Tibial artery (tissue), 4 donors: Measurements from ENCODE around the gene ETS2.

Experiments used
- DNase-seq, 2 donors: peaks; one replicate each; pipeline ENCODE4 v3.0.0-alpha.2; 2019
- H3K27ac ChIP-seq, 2 donors: fragments of 200-600 bp; sonication (generic) in 1 of 2; 1 replicate in 1 of 2; 2 replicates in 1 of 2; pipeline ENCODE4 v1.5.1; 2018 to 2019; ENCODE audit warnings: mild to moderate bottlenecking in 1 of 2
- H3K27me3 ChIP-seq, 2 donors: fragments of 200-600 bp; sonication (generic) in 1 of 2; one replicate each; pipeline versions ENCODE4 v1.5.1 to v1.6.0; 2016 to 2019
- H3K36me3 ChIP-seq, 3 donors: fragments of 200-600 bp; sonication (generic) in 2 of 3; one replicate each; pipeline ENCODE4 v1.5.1; 2016 to 2019; ENCODE audit warnings: mild to moderate bottlenecking in 2 of 3
- H3K4me1 ChIP-seq, 4 donors: fragments of 200-600 bp; sonication (generic) in 2 of 4; 1 replicate in 3 of 4; 2 replicates in 1 of 4; pipeline ENCODE4 v1.5.1; 2016 to 2019
- H3K4me3 ChIP-seq, 2 donors: fragments of 200-600 bp; sonication (generic) in 1 of 2; 1 replicate in 1 of 2; 2 replicates in 1 of 2; pipeline ENCODE4 v1.5.1; 2018 to 2019; ENCODE audit warnings: mild to moderate bottlenecking in 2 of 2
- H3K9me3 ChIP-seq, 3 donors: fragments of 200-600 bp; sonication (generic) in 1 of 3; one replicate each; pipeline ENCODE4 v1.5.1; 2016 to 2019
- CTCF ChIP-seq, 2 experiments: fragments of 200-600 bp in 1 of 2; fragments of 450-650 bp in 1 of 2; IDR thresholded peaks; one replicate each; pipeline ENCODE4 v1.5.1; 2017 to 2019; ENCODE audit warnings: antibody characterized with exemption in 2 of 2, mild to moderate bottlenecking in 1 of 2, moderate library complexity in 1 of 2
- intact Hi-C: fragments of 100-400 bp; cut with DNase I; formaldehyde crosslinking; loops from one replicate; pipeline ENCODE4 v1.15.0; 2023; ENCODE audit warnings: low total_unique reads

Gene ETS2

GRCh38 chr21:38793926-38794713 is 11.6 kb upstream of the ETS2 start:
- TF ChIP-seq CTCF (IDR thresholded peaks at IDR 0.05) = no peak
- intact Hi-C loops = loop anchor here (10.0 kb wide), 1 partner anchor 129 kb away; no protein-coding TSS in a partner anchor
- no peak for DNase-seq

GRCh38 chr21:38794978-38795377 is 10.8 kb upstream of the ETS2 start:
- no peak overlapping the region for H3K27ac ChIP-seq
- intact Hi-C loops = loop anchor here (10.0 kb wide), 1 partner anchor 130 kb away; no protein-coding TSS in a partner anchor

More at GRCh38 chr21:38793926-38794713, 11.6 kb upstream of the ETS2 start:
- H3K36me3 ChIP-seq = no peaks in the 10 kb centered on the region
- H3K4me1 ChIP-seq = no peaks in the 10 kb centered on the region
- H3K9me3 ChIP-seq = no peaks in the 10 kb centered on the region
- no peak overlapping the region for H3K4me3 ChIP-seq
- no peak overlapping the region for H3K27ac ChIP-seq
- H3K27me3 ChIP-seq = no peaks in the 10 kb centered on the region

GRCh38 chr21:38795475-38795874 is 10.3 kb upstream of the ETS2 start:
- no peak for TF ChIP-seq CTCF (IDR thresholded peaks at IDR 0.05)
- no peaks in the 10 kb centered on the region for H3K27me3 ChIP-seq
- no peak overlapping the region for H3K4me3 ChIP-seq
- DNase-seq = no peak
- H3K27ac ChIP-seq = no peak overlapping the region
- H3K9me3 ChIP-seq = no peaks in the 10 kb centered on the region
- no peaks in the 10 kb centered on the region for H3K4me1 ChIP-seq
- intact Hi-C loops = loop anchor here (10.0 kb wide), 1 partner anchor 131 kb away; no protein-coding TSS in a partner anchor
- H3K36me3 ChIP-seq = no peaks in the 10 kb centered on the region

More at GRCh38 chr21:38794978-38795377, 10.8 kb upstream of the ETS2 start:
- Histone ChIP-seq H3K4me1 (no peaks in the 10 kb centered on the region), H3K9me3 (no peaks in the 10 kb centered on the region), H3K4me3 (no peak overlapping the region), H3K36me3 (no peaks in the 10 kb centered on the region), H3K27me3 (no peaks in the 10 kb centered on the region)
- no peak for TF ChIP-seq CTCF (IDR thresholded peaks at IDR 0.05)
- no peak for DNase-seq

GRCh38 chr21:38796424-38796823 is 9.3 kb upstream of the ETS2 start:
- DNase-seq = no peak
- Histone ChIP-seq H3K27me3 (no peaks in the 10 kb centered on the region), H3K4me3 (no peak overlapping the region), H3K36me3 (no peaks in the 10 kb centered on the region), H3K4me1 (no peaks in the 10 kb centered on the region), H3K9me3 (no peaks in the 10 kb centered on the region), H3K27ac (no peak overlapping the region)
- TF ChIP-seq CTCF (IDR thresholded peaks at IDR 0.05) = no peak
- intact Hi-C loops = loop anchor here (10.0 kb wide), 1 partner anchor 132 kb away; no protein-coding TSS in a partner anchor

- Histone ChIP-seq H3K36me3 (no peaks in the 10 kb centered on the region), H3K9me3 (no peaks in the 10 kb centered on the region), H3K27ac (no peak overlapping the region), H3K4me3 (no peak overlapping the region), H3K27me3 (no peaks in the 10 kb centered on the region), H3K4me1 (no peaks in the 10 kb centered on the region)
- no peak for TF ChIP-seq CTCF (IDR thresholded peaks at IDR 0.05)
- intact Hi-C loops = loop anchor here (10.0 kb wide), 1 partner anchor 133 kb away; no protein-coding TSS in a partner anchor
- no peak for DNase-seq
These were observed 8.3 kb upstream of the ETS2 start for GRCh38 chr21:38797470-38797869.
